HepG2 (cell line): ENCODE measurements around the gene MYLK3. TPM values are rescaled to one million over a fixed set of nuclear protein-coding genes. Genes with fewer than 3 reads are reported as not detected.
A peak's percentile ranks its signal among the peaks of the same experiment; 100 is the strongest.

Source experiments
- ATAC-seq: fragments of 200-7000 bp; cut with Tn5 transposase; 3 replicates; pipeline ENCODE4 v1.9.1; 2020; ENCODE audit warnings: mild to moderate bottlenecking, moderate library complexity
- BruUV-seq: library from RNA; stranded (reverse); fragments of 400-500 nt; replicated peaks from 2 replicates; lab custom pipeline; 2021; lab: Mats Ljungman, UMichigan
- CTCF ChIA-PET: fragments of 300-600 bp; formaldehyde crosslinking; extraction: SDS; loops from one replicate; lab custom pipeline; 2021; ENCODE audit warnings: low total read pairs, inconsistent platforms, low intra/inter-chr PET ratio; lab: Yijun Ruan, JAX
- POLR2A ChIA-PET: fragments of 350-600 bp; sonication (Branson Sonifier 250); formaldehyde crosslinking; loops from one replicate; lab custom pipeline; 2020; ENCODE audit warnings: antibody characterized with exemption, inconsistent platforms; lab: Yijun Ruan, JAX
- DNase-seq: peaks from one replicate; pipeline ENCODE4 v3.0.0-alpha.2; 2015; ENCODE audit warnings: low spot score
- FAIRE-seq: peaks from 3 replicates; lab custom pipeline; 2011; peaks lifted over from hg19 to GRCh38; lab: Jason Lieb, UNC
- H2AFZ ChIP-seq: one replicate; pipeline ENCODE4 v1.6.1; 2011; ENCODE audit warnings: low read length, inconsistent platforms
- H3K27ac ChIP-seq: fragments of 300-600 bp; 3 replicates; pipeline ENCODE4 v1.8.0; 2011; ENCODE audit warnings: mixed run types, mild to moderate bottlenecking, mixed read lengths, low read length, inconsistent platforms; ENCODE audit not compliant: insufficient read depth; ENCODE audit errors: extremely low read length
- H3K27me3 ChIP-seq, 2 experiments: fragments of 200-600 bp in 1 of 2; 2 replicates in 1 of 2; 3 replicates in 1 of 2; pipeline versions ENCODE4 v1.6.0 to v1.8.0; 2011; ENCODE audit warnings: low read length in 2 of 2, mild to moderate bottlenecking in 2 of 2, moderate library complexity in 2 of 2, inconsistent platforms in 1 of 2; ENCODE audit not compliant: insufficient read depth in 2 of 2, control insufficient read depth in 1 of 2
- H3K36me3 ChIP-seq, 2 experiments: fragments of 200-600 bp in 1 of 2; replicated peaks in 1 of 2; 2 replicates in 1 of 2; 3 replicates in 1 of 2; pipeline versions ENCODE4 v1.5.1 to v1.8.0; 2011; ENCODE audit warnings: low read length in 2 of 2, inconsistent platforms in 1 of 2; ENCODE audit not compliant: insufficient read depth in 2 of 2, control insufficient read depth in 1 of 2
- H3K4me1 ChIP-seq: 2 replicates; pipeline ENCODE4 v1.5.1; 2012; ENCODE audit warnings: low read length, inconsistent platforms; ENCODE audit not compliant: insufficient read depth
- H3K4me2 ChIP-seq: 2 replicates; pipeline ENCODE4 v1.6.0; 2011; ENCODE audit warnings: low read depth, low read length, inconsistent platforms
- H3K4me3 ChIP-seq, 3 experiments: fragments of 200-600 bp in 1 of 3; sonication (generic), shearing (Covaris generic) in 1 of 3; replicated peaks in 1 of 3; 2 replicates each; pipeline ENCODE4 v1.5.1; 2011 to 2016; ENCODE audit warnings: low read length in 3 of 3, inconsistent platforms in 2 of 3, low read depth in 2 of 3, mild to moderate bottlenecking in 2 of 3, control low read depth in 1 of 3, mixed read lengths in 1 of 3; ENCODE audit not compliant: insufficient read depth in 1 of 3
- H3K79me2 ChIP-seq: one replicate; pipeline ENCODE4 v1.6.1; 2011; ENCODE audit warnings: low read length, inconsistent platforms; ENCODE audit not compliant: insufficient read depth
- H3K9ac ChIP-seq: 2 replicates; pipeline ENCODE4 v1.6.0; 2011; ENCODE audit warnings: mild to moderate bottlenecking, low read depth, low read length, inconsistent platforms; ENCODE audit not compliant: insufficient read depth
- H3K9me3 ChIP-seq: 2 replicates; pipeline ENCODE4 v1.5.1; 2012; ENCODE audit warnings: mild to moderate bottlenecking, low read length
- H4K20me1 ChIP-seq: 2 replicates; pipeline ENCODE4 v1.6.0; 2011; ENCODE audit warnings: inconsistent platforms, mild to moderate bottlenecking, low read length, moderate library complexity; ENCODE audit not compliant: insufficient read depth
- ATF1 ChIP-seq: IDR thresholded peaks from 2 replicates; pipeline ENCODE4 v1.6.1; 2016; ENCODE audit warnings: mild to moderate bottlenecking, control low read depth
- ATF2 ChIP-seq: sonication (generic); formaldehyde crosslinking; IDR thresholded peaks from 2 replicates; pipeline ENCODE4 v1.4.0; 2020; ENCODE audit warnings: missing genetic modification reagents
- CBX2 ChIP-seq, 2 experiments: fragments of 200-600 bp in 1 of 2; sonication (generic); formaldehyde crosslinking in 1 of 2; IDR thresholded peaks; 2 replicates each; pipeline versions ENCODE4 v1.7.0 to v1.8.1; 2018 to 2022; ENCODE audit warnings: low read depth in 2 of 2, low read length in 1 of 2, mild to moderate bottlenecking in 1 of 2, missing genetic modification reagents in 1 of 2
- CHCHD3 ChIP-seq: sonication (generic); formaldehyde crosslinking; IDR thresholded peaks from 2 replicates; pipeline ENCODE4 v1.8.0; 2022; ENCODE audit warnings: mild to moderate bottlenecking, missing genetic modification reagents, moderate library complexity
- DRAP1 ChIP-seq: IDR thresholded peaks from 2 replicates; pipeline ENCODE4 v1.6.1; 2016; ENCODE audit warnings: missing genetic modification reagents, missing compliant biosample characterization
- FOXA3 ChIP-seq: IDR thresholded peaks from 2 replicates; pipeline ENCODE4 v1.6.1; 2016; ENCODE audit warnings: missing genetic modification reagents, missing compliant biosample characterization
- HOXA5 ChIP-seq: sonication (generic); formaldehyde crosslinking; IDR thresholded peaks from 2 replicates; pipeline ENCODE4 v1.4.0; 2020; ENCODE audit warnings: missing genetic modification reagents
- KLF15 ChIP-seq: sonication (generic); formaldehyde crosslinking; IDR thresholded peaks from 2 replicates; pipeline ENCODE4 v1.8.1; 2023; ENCODE audit warnings: borderline replicate concordance, mild to moderate bottlenecking, inconsistent platforms, missing genetic modification reagents, mixed read lengths
- KMT2A ChIP-seq: sonication (generic); formaldehyde crosslinking; IDR thresholded peaks from 2 replicates; pipeline ENCODE4 v1.4.0; 2020; ENCODE audit warnings: missing genetic modification reagents
- NCOA2 ChIP-seq: sonication (generic); formaldehyde crosslinking; IDR thresholded peaks from 2 replicates; pipeline ENCODE4 v1.8.0; 2022; ENCODE audit warnings: inconsistent platforms
- NR3C1 ChIP-seq: sonication (generic); formaldehyde crosslinking; IDR thresholded peaks from 2 replicates; pipeline ENCODE4 v1.4.0; 2020; ENCODE audit warnings: missing genetic modification reagents
- ONECUT2 ChIP-seq: sonication (generic); formaldehyde crosslinking; IDR thresholded peaks from 2 replicates; pipeline ENCODE4 v1.4.0; 2020; ENCODE audit warnings: missing genetic modification reagents
- REL ChIP-seq: sonication (generic); formaldehyde crosslinking; conservative IDR thresholded peaks from 2 replicates; pipeline ENCODE4 v1.8.0; 2022; ENCODE audit warnings: mild to moderate bottlenecking, missing genetic modification reagents, moderate library complexity
- SALL2 ChIP-seq: sonication (generic); formaldehyde crosslinking; IDR thresholded peaks from 2 replicates; pipeline ENCODE4 v1.8.1; 2023; ENCODE audit warnings: mild to moderate bottlenecking, missing genetic modification reagents, inconsistent platforms
- SP4 ChIP-seq: sonication (generic); formaldehyde crosslinking; IDR thresholded peaks from 2 replicates; pipeline ENCODE4 v1.8.1; 2023; ENCODE audit warnings: mild to moderate bottlenecking, missing genetic modification reagents
- WIZ ChIP-seq: sonication (generic); formaldehyde crosslinking; IDR thresholded peaks from 2 replicates; pipeline ENCODE4 v1.5.1; 2020; ENCODE audit warnings: mild to moderate bottlenecking, missing genetic modification reagents
- ZBTB25 ChIP-seq: IDR thresholded peaks from 2 replicates; pipeline ENCODE4 v1.6.1; 2018; ENCODE audit warnings: missing genetic modification reagents
- ZFP62 ChIP-seq: sonication (generic); formaldehyde crosslinking; IDR thresholded peaks from 2 replicates; pipeline ENCODE4 v1.4.0; 2020; ENCODE audit warnings: missing genetic modification reagents
- ZNF337 ChIP-seq: sonication (generic); formaldehyde crosslinking; IDR thresholded peaks from 2 replicates; pipeline ENCODE4 v1.5.1; 2020; ENCODE audit warnings: missing genetic modification reagents, low read depth, mild to moderate bottlenecking, borderline replicate concordance
- ZNF569 ChIP-seq: sonication (generic); formaldehyde crosslinking; IDR thresholded peaks from 2 replicates; pipeline ENCODE4 v1.5.0; 2020; ENCODE audit warnings: mild to moderate bottlenecking, missing genetic modification reagents, moderate library complexity, borderline replicate concordance
- ZNF660 ChIP-seq: sonication (generic); formaldehyde crosslinking; IDR thresholded peaks from 2 replicates; pipeline ENCODE4 v1.5.1; 2020; ENCODE audit warnings: mild to moderate bottlenecking, low read depth, missing genetic modification reagents, borderline replicate concordance
- ZZZ3 ChIP-seq: sonication (generic); formaldehyde crosslinking; IDR thresholded peaks from 2 replicates; pipeline ENCODE4 v1.4.0; 2020; ENCODE audit warnings: missing genetic modification reagents, mild to moderate bottlenecking, borderline replicate concordance
- WGBS: methylation state at CpG from one replicate; pipeline ENCODE4 v1.1.6; 2017; ENCODE audit warnings: low lambda C conversion rate; 5-methylcytosine and 5-hydroxymethylcytosine counted together
- in situ Hi-C: cut with HindIII; loops from 2 replicates; pipeline ENCODE4 v1.10.0; 2017; ENCODE audit warnings: low pct_unique_long_range_greater_than_20kb; ENCODE audit not compliant: extremely low pct_ligation_motif_present
- intact Hi-C: fragments of 100-400 bp; cut with micrococcal nuclease; formaldehyde crosslinking; loops from one replicate; pipeline ENCODE4 v1.10.0; 2022; ENCODE audit not compliant: unreplicated experiment
- polyA plus RNA-seq, 8 experiments: library from polyadenylated mRNA; depleted of rRNA in 3 of 8; stranded (reverse) in 7 of 8; unstranded in 1 of 8; fragments of >200 nt; fragmentation: Illumina TruSeq in 4 of 8; extraction: Trizol in 4 of 8; gene quantifications; 2 replicates each; pipeline versions ENCODE4 v1.2.1 to v1.2.3, GENCODE V29; 2011 to 2016; ENCODE audit warnings: low read depth in 4 of 8, missing spikeins in 1 of 8, mixed read lengths in 1 of 8; ENCODE audit not compliant: insufficient read depth in 1 of 8
- total RNA-seq, 5 experiments: library from RNA; depleted of rRNA; stranded (reverse); fragments of >200 nt; fragmentation: Illumina TruSeq; extraction: Trizol; gene quantifications; 2 replicates each; pipeline ENCODE4 v1.2.3, GENCODE V29; 2016; ENCODE audit warnings: low read depth in 1 of 5

The MYLK3 gene
- total and polyA plus RNA-seq, 2 of the 13 experiments (the other 11 are each of a cell fraction or from before 2014, with no cell fraction given) = 0.04 to 0.18 TPM

- ATAC-seq (peak; percentile 85), DNase-seq (peak; percentile 99), FAIRE-seq (peak; percentile 51)
- in situ Hi-C loops (loop anchor here (5.0 kb wide), 1 partner anchor 113 kb away; no protein-coding TSS in a partner anchor), intact Hi-C loops (loop anchor here (1.0 to 5.0 kb wide), 2 partner anchors 16 to 113 kb away; no protein-coding TSS in a partner anchor)
- H3K4me3 ChIP-seq = peak within 1 kb of the TSS; percentile 85 to 96 (median 92)
- CTCF ChIA-PET = interaction anchor here (2.6 kb wide), 1 partner anchor 15 kb away, joined by 21 read pairs; no protein-coding TSS in a partner anchor
- peaks cover 72% of the 10 kb centered on the region for H3K4me1 ChIP-seq
- WGBS = 1% methylated on average over 19 of the region's 54 CpGs
- no TSS peak for BruUV-seq
- peaks cover 47% of the 10 kb centered on the region for H4K20me1 ChIP-seq
- peak within 1 kb of the TSS; percentile 89 for H3K27ac ChIP-seq
- H3K27me3 ChIP-seq = no peaks in the 10 kb centered on the region; a peak in 1 of 5 replicates
- POLR2A ChIA-PET = no interaction called here
- H3K9me3 ChIP-seq = no peaks in the 10 kb centered on the region
- peaks cover 72% of the 10 kb centered on the region for H3K79me2 ChIP-seq
- peaks cover 0 to 5% of the 10 kb centered on the region in 2 experiments; a peak in 1 of 5 replicates for H3K36me3 ChIP-seq
- H2AFZ ChIP-seq = peak within 1 kb of the TSS; percentile 78
- H3K9ac ChIP-seq = peak within 1 kb of the TSS; percentile 87
- H3K4me2 ChIP-seq = peak within 1 kb of the TSS; percentile 86
- 0 out of 2 replicates have a peak, but pooled peaks have one; percentile 41 for TF ChIP-seq ZFP62 (CRISPR knock-in tag)
- no peak for TF ChIP-seq CHCHD3 (CRISPR knock-in tag)
- TF ChIP-seq CBX2 (IDR thresholded peaks at IDR 0.05; ENCODE audit: low read depth, low read length) = no peak
- TF ChIP-seq CBX2 (CRISPR knock-in tag; IDR thresholded peaks at IDR 0.05; ENCODE audit: low read depth) = no peak
- no peak for TF ChIP-seq SP4
- TF ChIP-seq SALL2 (CRISPR knock-in tag) = peak; percentile 88
- TF ChIP-seq WIZ (CRISPR knock-in tag) = peak; percentile 54
- TF ChIP-seq FOXA3 (CRISPR knock-in tag) = no peak
- no peak for TF ChIP-seq ZZZ3 (CRISPR knock-in tag)
- 0 out of 2 replicates have a peak, but pooled peaks have one; percentile 45 for TF ChIP-seq ZNF660 (CRISPR knock-in tag)
- TF ChIP-seq NCOA2 (CRISPR knock-in tag) = no peak
- no peak for TF ChIP-seq ZBTB25 (CRISPR knock-in tag)
- TF ChIP-seq NR3C1 (CRISPR knock-in tag) = no peak
- TF ChIP-seq REL (CRISPR knock-in tag) = no peak; the same call in 1 of the 2 replicates
- TF ChIP-seq KLF15 (CRISPR knock-in tag) = peak; percentile 92; the same call in 1 of the 2 replicates
- no peak for TF ChIP-seq ZNF337 (CRISPR knock-in tag)
- TF ChIP-seq ONECUT2 (CRISPR knock-in tag) = no peak
- TF ChIP-seq DRAP1 (CRISPR knock-in tag) = peak; percentile 65; the same call in 1 of the 2 replicates
- no peak for TF ChIP-seq ATF1 (CRISPR knock-in tag)
- peak; percentile 46; the same call in 1 of the 2 replicates for TF ChIP-seq ATF2 (CRISPR knock-in tag)
- no peak; the same call in none of the 2 replicates for TF ChIP-seq HOXA5 (CRISPR knock-in tag)
- TF ChIP-seq ZNF569 (CRISPR knock-in tag) = no peak
- TF ChIP-seq KMT2A = no peak; the same call in none of the 2 replicates
Observed at GRCh38 chr16:46688654-46689364, 59.3 kb downstream of the MYLK3 start, which contains the start of gene VPS35. VPS35 (minus strand) TSS chr16:46689178; CDS start chr16:46689133, 45 bp downstream.
